ENCODE data around the gene CCDC85C.

DNA sequence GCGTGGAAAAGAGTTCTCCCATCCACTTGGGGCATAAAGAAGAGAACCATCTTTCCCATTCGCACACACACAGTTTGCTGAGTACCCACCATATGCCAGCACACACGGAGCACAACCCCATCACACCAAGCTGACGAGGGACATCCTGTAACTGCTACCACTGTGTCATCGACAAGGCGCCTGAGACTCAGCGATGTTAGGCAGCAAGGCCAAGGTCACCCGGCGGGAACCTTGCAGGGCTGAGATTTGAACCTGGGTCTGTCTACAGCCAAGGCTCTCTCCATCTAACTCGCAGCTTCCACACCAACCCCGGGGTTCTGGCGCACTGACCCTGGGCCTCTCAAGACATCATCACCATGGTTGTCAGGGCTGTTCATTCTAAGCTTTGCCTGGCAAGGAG is 60.0 kb downstream of the CCDC85C start:
- TF ChIP-seq POLR2A (IDR thresholded peaks at IDR 0.05) (no peak), POLR2AphosphoS5 (IDR thresholded peaks at IDR 0.05) (no peak)
- TF ChIP-seq, protein P1, sequence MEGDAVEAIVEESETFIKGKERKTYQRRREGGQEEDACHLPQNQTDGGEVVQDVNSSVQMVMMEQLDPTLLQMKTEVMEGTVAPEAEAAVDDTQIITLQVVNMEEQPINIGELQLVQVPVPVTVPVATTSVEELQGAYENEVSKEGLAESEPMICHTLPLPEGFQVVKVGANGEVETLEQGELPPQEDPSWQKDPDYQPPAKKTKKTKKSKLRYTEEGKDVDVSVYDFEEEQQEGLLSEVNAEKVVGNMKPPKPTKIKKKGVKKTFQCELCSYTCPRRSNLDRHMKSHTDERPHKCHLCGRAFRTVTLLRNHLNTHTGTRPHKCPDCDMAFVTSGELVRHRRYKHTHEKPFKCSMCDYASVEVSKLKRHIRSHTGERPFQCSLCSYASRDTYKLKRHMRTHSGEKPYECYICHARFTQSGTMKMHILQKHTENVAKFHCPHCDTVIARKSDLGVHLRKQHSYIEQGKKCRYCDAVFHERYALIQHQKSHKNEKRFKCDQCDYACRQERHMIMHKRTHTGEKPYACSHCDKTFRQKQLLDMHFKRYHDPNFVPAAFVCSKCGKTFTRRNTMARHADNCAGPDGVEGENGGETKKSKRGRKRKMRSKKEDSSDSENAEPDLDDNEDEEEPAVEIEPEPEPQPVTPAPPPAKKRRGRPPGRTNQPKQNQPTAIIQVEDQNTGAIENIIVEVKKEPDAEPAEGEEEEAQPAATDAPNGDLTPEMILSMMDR (IDR thresholded peaks at IDR 0.05) = no peak
